ENCODE measurements around the gene TCHHL1.

TCHHL1 gene

GRCh38 chr1:152049291-152050083 lies 39.4 kb downstream of the TCHHL1 start:
- no peak overlapping the region for H3K4me3 ChIP-seq (ENCODE audit: low read depth, low read length)
- no peak for DNase-seq (ENCODE audit: low read depth)
- in situ Hi-C loops (cut with HindIII; ENCODE audit: low sequenced_read_pairs), result no loop called here
- TF ChIP-seq, protein P1, sequence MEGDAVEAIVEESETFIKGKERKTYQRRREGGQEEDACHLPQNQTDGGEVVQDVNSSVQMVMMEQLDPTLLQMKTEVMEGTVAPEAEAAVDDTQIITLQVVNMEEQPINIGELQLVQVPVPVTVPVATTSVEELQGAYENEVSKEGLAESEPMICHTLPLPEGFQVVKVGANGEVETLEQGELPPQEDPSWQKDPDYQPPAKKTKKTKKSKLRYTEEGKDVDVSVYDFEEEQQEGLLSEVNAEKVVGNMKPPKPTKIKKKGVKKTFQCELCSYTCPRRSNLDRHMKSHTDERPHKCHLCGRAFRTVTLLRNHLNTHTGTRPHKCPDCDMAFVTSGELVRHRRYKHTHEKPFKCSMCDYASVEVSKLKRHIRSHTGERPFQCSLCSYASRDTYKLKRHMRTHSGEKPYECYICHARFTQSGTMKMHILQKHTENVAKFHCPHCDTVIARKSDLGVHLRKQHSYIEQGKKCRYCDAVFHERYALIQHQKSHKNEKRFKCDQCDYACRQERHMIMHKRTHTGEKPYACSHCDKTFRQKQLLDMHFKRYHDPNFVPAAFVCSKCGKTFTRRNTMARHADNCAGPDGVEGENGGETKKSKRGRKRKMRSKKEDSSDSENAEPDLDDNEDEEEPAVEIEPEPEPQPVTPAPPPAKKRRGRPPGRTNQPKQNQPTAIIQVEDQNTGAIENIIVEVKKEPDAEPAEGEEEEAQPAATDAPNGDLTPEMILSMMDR (IDR thresholded peaks at IDR 0.05; ENCODE audit: low read depth, low read length, missing control alignments), result no peak

DNA sequence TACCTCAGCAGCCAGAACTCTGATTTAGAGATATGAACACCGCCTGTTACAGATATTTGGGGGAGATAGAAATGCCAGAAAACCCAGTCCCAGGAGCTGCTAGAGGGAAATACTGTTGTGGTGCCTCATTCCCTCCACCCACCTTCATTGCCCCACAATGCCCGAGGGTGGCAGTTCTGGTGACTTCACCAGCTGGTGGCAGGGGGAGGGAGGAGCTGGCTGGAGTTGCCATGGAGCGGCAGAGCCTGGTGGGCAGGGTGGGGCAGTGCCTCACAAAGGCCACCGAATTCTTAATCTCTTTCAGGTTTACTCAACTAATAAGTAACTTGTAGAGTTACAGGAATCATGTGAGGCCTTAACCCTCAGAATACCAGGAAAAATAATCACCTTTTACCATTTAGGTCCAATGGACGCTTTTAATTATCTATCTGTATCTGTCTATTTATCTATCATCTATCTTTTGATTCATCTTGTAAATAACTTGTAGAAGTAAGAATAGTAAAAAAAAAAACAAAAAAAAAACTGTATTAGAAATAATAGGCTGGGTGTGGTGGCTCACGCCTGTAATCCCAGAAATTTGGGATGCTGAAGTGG lies 40.4 kb downstream of the TCHHL1 start:
- in situ Hi-C loops (cut with HindIII; ENCODE audit: low sequenced_read_pairs), result no loop called here
- TF ChIP-seq, protein P1 (IDR thresholded peaks at IDR 0.05; ENCODE audit: low read depth, low read length, missing control alignments), result no peak
- no peak for DNase-seq (ENCODE audit: low read depth)
- no peak overlapping the region for H3K4me3 ChIP-seq (ENCODE audit: low read depth, low read length)

DNA sequence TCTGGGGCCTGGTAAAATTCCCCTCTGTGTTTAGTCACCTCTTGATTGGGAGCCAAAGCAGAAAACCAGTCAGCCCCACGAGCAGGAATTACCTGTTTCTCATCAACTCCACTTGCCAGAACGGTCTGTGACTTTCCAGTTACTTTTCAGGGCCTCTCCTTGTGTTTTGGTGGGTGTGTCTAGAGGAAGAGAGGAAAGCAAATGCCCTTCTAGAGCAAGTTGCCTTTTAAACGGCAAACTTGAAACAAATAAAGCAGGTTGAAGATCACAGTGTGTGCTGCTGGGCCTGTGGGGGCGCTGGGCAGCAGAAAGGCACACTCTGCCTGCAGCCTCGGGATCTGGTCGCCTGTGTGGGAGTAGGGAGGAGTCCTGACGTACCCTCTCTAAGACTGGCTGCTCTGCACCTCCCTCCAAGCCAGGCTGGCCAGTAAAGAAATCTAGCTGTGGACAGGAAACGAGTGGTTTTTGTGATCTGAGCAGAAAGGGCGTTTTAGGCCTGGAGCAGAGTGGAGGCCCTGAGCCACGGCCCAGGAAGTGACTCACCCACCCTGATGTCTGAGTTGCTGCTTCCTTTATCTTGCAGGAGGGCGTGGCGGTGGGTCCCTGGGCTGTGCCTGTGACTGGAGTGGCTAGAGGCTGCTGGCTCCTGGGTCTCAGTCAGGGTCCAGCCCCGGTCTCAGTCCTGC lies 41.0 kb downstream of the TCHHL1 start:
- H3K4me3 ChIP-seq (ENCODE audit: low read depth, low read length), result peak overlapping the region; percentile 8
- in situ Hi-C loops (cut with HindIII; ENCODE audit: low sequenced_read_pairs), result no loop called here
- DNase-seq (ENCODE audit: low read depth), result peak; percentile 94
- TF ChIP-seq, protein P1 (IDR thresholded peaks at IDR 0.05; ENCODE audit: low read depth, low read length, missing control alignments), result peak; percentile 77

- in situ Hi-C loops (cut with HindIII; ENCODE audit: low sequenced_read_pairs), result no loop called here
- no peak for DNase-seq (ENCODE audit: low read depth)
- peak overlapping the region; percentile 8 for H3K4me3 ChIP-seq (ENCODE audit: low read depth, low read length)
- TF ChIP-seq, protein P1 (IDR thresholded peaks at IDR 0.05; ENCODE audit: low read depth, low read length, missing control alignments), result no peak
These were observed 41.5 kb downstream of the TCHHL1 start for GRCh38 chr1:152047413-152047729.

- no peak for DNase-seq (ENCODE audit: low read depth)
- no peak overlapping the region for H3K4me3 ChIP-seq (ENCODE audit: low read depth, low read length)
- TF ChIP-seq, protein P1 (IDR thresholded peaks at IDR 0.05; ENCODE audit: low read depth, low read length, missing control alignments), result no peak
- in situ Hi-C loops (cut with HindIII; ENCODE audit: low sequenced_read_pairs), result no loop called here
These were observed 44.5 kb downstream of the TCHHL1 start for GRCh38 chr1:152044386-152044785.

DNA sequence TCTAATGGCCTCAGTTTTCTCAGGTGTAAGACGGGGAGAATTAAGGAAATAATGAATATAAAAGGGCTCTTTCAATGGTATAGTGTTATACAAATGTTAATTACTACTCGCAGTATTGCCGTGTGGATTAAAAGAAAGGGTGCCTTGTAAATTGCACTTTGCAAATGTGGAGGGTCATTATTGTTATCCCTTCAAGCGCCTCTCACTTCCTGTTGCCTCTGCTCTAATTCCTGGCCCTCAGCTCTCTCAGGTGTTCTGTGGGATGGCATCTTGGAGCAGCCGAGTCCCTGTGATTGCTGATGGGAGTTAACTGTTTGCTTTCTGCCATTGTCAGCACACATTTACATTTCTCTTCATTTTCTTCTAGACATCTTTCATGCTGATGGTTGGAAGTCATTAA lies 45.0 kb downstream of the TCHHL1 start:
- no peak overlapping the region for H3K4me3 ChIP-seq (ENCODE audit: low read depth, low read length)
- TF ChIP-seq, protein P1 (IDR thresholded peaks at IDR 0.05; ENCODE audit: low read depth, low read length, missing control alignments), result no peak
- no peak for DNase-seq (ENCODE audit: low read depth)
- in situ Hi-C loops (cut with HindIII; ENCODE audit: low sequenced_read_pairs), result no loop called here

Measured in astrocyte of the cerebellum (primary cell).